K562 (cell line): ENCODE data around the gene TRNAU1AP. TPM values are rescaled to one million over a fixed set of nuclear protein-coding genes. Genes with fewer than 3 reads are reported as not detected.

Source experiments
- ATAC-seq: fragments of 200-7000 bp; cut with Tn5 transposase; 3 replicates; pipeline ENCODE4 v1.9.1; 2020; ENCODE audit warnings: moderate library complexity
- BruUV-seq: library from RNA; stranded (reverse); fragments of 400-500 nt; replicated peaks from 2 replicates; lab custom pipeline; 2021; lab: Mats Ljungman, UMichigan
- CTCF ChIA-PET: fragments of 300-600 bp; formaldehyde crosslinking; extraction: SDS; loops from one replicate; lab custom pipeline; 2021; ENCODE audit warnings: low intra/inter-chr PET ratio; lab: Yijun Ruan, JAX
- POLR2A ChIA-PET: fragments of 300-600, 350-650 bp; sonication (Branson Sonifier 250); formaldehyde crosslinking; extraction: SDS; loops from one replicate; lab custom pipeline; 2021; ENCODE audit warnings: antibody characterized with exemption, inconsistent platforms; lab: Yijun Ruan, JAX
- DNase-seq, 4 experiments: peaks; one replicate each; pipeline versions ENCODE4 v3.0.0 to v3.0.0-alpha.2; 2011 to 2018; ENCODE audit warnings: low spot score in 3 of 4, mixed read lengths in 3 of 4; ENCODE audit errors: extremely low read depth in 1 of 4
- FAIRE-seq: peaks from 2 replicates; lab custom pipeline; 2011; peaks lifted over from hg19 to GRCh38; lab: Jason Lieb, UNC
- H2AFZ ChIP-seq: 2 replicates; pipeline ENCODE4 v1.6.0; 2011; ENCODE audit warnings: low read depth, low read length, control low read depth, inconsistent platforms
- H3K27ac ChIP-seq: fragments of 200-600 bp; 3 replicates; pipeline ENCODE4 v1.8.0; 2011; ENCODE audit warnings: low read depth, mild to moderate bottlenecking, control low read depth, inconsistent platforms, low read length, moderate library complexity, mixed read lengths; ENCODE audit errors: extremely low read depth
- H3K27me3 ChIP-seq, 2 experiments: fragments of 300-600 bp in 1 of 2; 2 replicates in 1 of 2; 3 replicates in 1 of 2; pipeline versions ENCODE4 v1.6.0 to v1.8.0; 2011; ENCODE audit warnings: inconsistent platforms in 2 of 2, low read length in 2 of 2, mild to moderate bottlenecking in 1 of 2, mixed read lengths in 1 of 2, moderate library complexity in 1 of 2; ENCODE audit not compliant: control insufficient read depth in 2 of 2, insufficient read depth in 2 of 2
- H3K36me3 ChIP-seq: fragments of 300-600 bp; 3 replicates; pipeline ENCODE4 v1.8.0; 2011; ENCODE audit warnings: mild to moderate bottlenecking, low read length, inconsistent platforms; ENCODE audit not compliant: control insufficient read depth, insufficient read depth
- H3K4me1 ChIP-seq, 2 experiments: fragments of 200-600 bp in 1 of 2; replicated peaks in 1 of 2; 2 replicates in 1 of 2; 3 replicates in 1 of 2; pipeline versions ENCODE4 v1.5.1 to v1.8.0; 2011; ENCODE audit warnings: inconsistent platforms in 2 of 2, low read length in 2 of 2, mild to moderate bottlenecking in 1 of 2, mixed read lengths in 1 of 2, moderate library complexity in 1 of 2; ENCODE audit not compliant: control insufficient read depth in 2 of 2, insufficient read depth in 2 of 2
- H3K4me2 ChIP-seq: 2 replicates; pipeline ENCODE4 v1.6.1; 2011; ENCODE audit warnings: low read length, control low read depth, inconsistent platforms, mixed read lengths; ENCODE audit not compliant: insufficient read depth
- H3K4me3 ChIP-seq: fragments of 200-600 bp; sonication (generic), shearing (Covaris generic); 2 replicates; pipeline ENCODE4 v1.5.1; 2016; ENCODE audit warnings: control low read depth, inconsistent platforms
- H3K79me2 ChIP-seq: fragments of 200-600 bp; 3 replicates; pipeline ENCODE4 v1.8.0; 2011; ENCODE audit warnings: low read length, inconsistent platforms; ENCODE audit not compliant: control insufficient read depth, insufficient read depth
- H3K9ac ChIP-seq, 2 experiments: 2 replicates each; pipeline versions ENCODE4 v1.6.0 to v1.6.1; 2011; ENCODE audit warnings: low read depth in 2 of 2, low read length in 2 of 2, control low read depth in 1 of 2, inconsistent platforms in 1 of 2, mild to moderate bottlenecking in 1 of 2, mixed read lengths in 1 of 2; ENCODE audit not compliant: insufficient read depth in 1 of 2
- H3K9me1 ChIP-seq: one replicate; pipeline ENCODE4 v1.6.0; 2011; ENCODE audit warnings: inconsistent platforms, mild to moderate bottlenecking, low read length, moderate library complexity; ENCODE audit not compliant: control insufficient read depth, insufficient read depth
- H3K9me3 ChIP-seq: replicated peaks from 2 replicates; pipeline ENCODE4 v1.5.1; 2011; ENCODE audit warnings: low read depth, low read length, inconsistent platforms; ENCODE audit not compliant: control insufficient read depth, insufficient read depth
- H4K20me1 ChIP-seq: replicated peaks from 2 replicates; pipeline ENCODE4 v1.6.1; 2011; ENCODE audit warnings: low read length, inconsistent platforms, mixed read lengths; ENCODE audit not compliant: control insufficient read depth, insufficient read depth
- ARID3B ChIP-seq: fragments of 250-450 bp; sonication (Bioruptor Pico); IDR thresholded peaks from 2 replicates; pipeline ENCODE4 v1.4.0; 2020; ENCODE audit warnings: borderline replicate concordance
- EWSR1 ChIP-seq: fragments of 450-650 bp; IDR thresholded peaks from 2 replicates; pipeline ENCODE4 v1.6.1; 2018; ENCODE audit warnings: borderline replicate concordance, mild to moderate bottlenecking, low read depth, moderate library complexity; ENCODE audit not compliant: partially characterized antibody
- GTF2F1 ChIP-seq: IDR thresholded peaks from 2 replicates; pipeline ENCODE4 v1.6.1; 2011; ENCODE audit warnings: low read depth, low read length, improper control_type of control experiment
- MCM3 ChIP-seq: fragments of 450-650 bp; IDR thresholded peaks from 2 replicates; pipeline ENCODE4 v1.6.1; 2016
- MYNN ChIP-seq, 2 experiments: sonication (generic); formaldehyde crosslinking in 1 of 2; IDR thresholded peaks; 2 replicates each; pipeline versions ENCODE4 v1.5.0 to v1.6.1; 2016 to 2020; ENCODE audit warnings: antibody characterized with exemption in 1 of 2, missing genetic modification reagents in 1 of 2
- SNIP1 ChIP-seq: fragments of 450-650 bp; IDR thresholded peaks from 2 replicates; pipeline ENCODE4 v1.7.1; 2017; ENCODE audit warnings: low read depth, mild to moderate bottlenecking
- WGBS: fragments of 100-300 bp; shearing (Covaris generic); methylation state at CpG from one replicate; pipeline ENCODE4 v1.1.6; 2016; ENCODE audit warnings: low coverage, mixed read lengths; ENCODE audit not compliant: insufficient coverage; ENCODE audit errors: missing lambda C conversion rate; 5-methylcytosine and 5-hydroxymethylcytosine counted together
- in situ Hi-C: fragments of 300-500 bp; cut with MboI; formaldehyde crosslinking; loops from 4 replicates; pipeline ENCODE4 v1.15.0; 2018; ENCODE audit warnings: inconsistent platforms, mixed read lengths
- intact Hi-C: fragments of 100-400 bp; cut with micrococcal nuclease; formaldehyde crosslinking; loops from 2 replicates; pipeline ENCODE4 v1.14.2; 2022
- polyA plus RNA-seq, 8 experiments: library from polyadenylated mRNA; depleted of rRNA in 4 of 8; stranded (reverse) in 5 of 8; unstranded in 3 of 8; fragments of >200 nt; fragmentation: Nextera tagmentation in 2 of 8; fragmentation: Illumina TruSeq in 1 of 8; extraction: Ambion mirVana in 2 of 8; extraction: Trizol in 1 of 8; gene quantifications; 2 replicates each; pipeline versions ENCODE4 v1.2.1 to v1.2.3, GENCODE V29; 2011 to 2014; ENCODE audit warnings: inconsistent platforms in 1 of 8, missing spikeins in 1 of 8
- total RNA-seq, 7 experiments: library from RNA; depleted of rRNA in 6 of 7; stranded (reverse); fragments of >200 nt in 6 of 7; fragmentation: Illumina TruSeq in 2 of 7; extraction: Trizol in 2 of 7; gene quantifications; 2 replicates each; pipeline versions ENCODE4 v1.2.1 to v1.2.3, GENCODE V29; 2011 to 2021; ENCODE audit warnings: low replicate concordance in 1 of 7
- TF ChIP-seq, protein P1 (sequence below): fragments of 250-450 bp; sonication (Bioruptor Pico); IDR thresholded peaks from 2 replicates; pipeline ENCODE4 v1.5.0; 2021
- TF ChIP-seq, protein P2 (sequence below): IDR thresholded peaks from 3 replicates; pipeline ENCODE4 v1.6.1; 2011; ENCODE audit warnings: borderline replicate concordance, mild to moderate bottlenecking, moderate library complexity; ENCODE audit not compliant: insufficient read length; ENCODE audit errors: extremely low read depth
- TF ChIP-seq, protein P3 (sequence below), 2 experiments: fragments of 450-650 bp; IDR thresholded peaks; 2 replicates each; pipeline ENCODE4 v1.6.1; 2016
- TF ChIP-seq, protein P4 (sequence below): fragments of 450-650 bp; IDR thresholded peaks from 2 replicates; pipeline ENCODE4 v1.6.1; 2018; ENCODE audit not compliant: partially characterized antibody
- TF ChIP-seq, protein P5 (sequence below): fragments of 250-450 bp; sonication (Bioruptor Pico); IDR thresholded peaks from 2 replicates; pipeline ENCODE4 v1.9.0; 2021; ENCODE audit warnings: mild to moderate bottlenecking

The TRNAU1AP gene
- total and polyA plus RNA-seq, 9 of the 15 experiments (the other 6 are each of a cell fraction or from before 2014, with no cell fraction given), result 34.9 to 110 (median 46.3) TPM

DNA sequence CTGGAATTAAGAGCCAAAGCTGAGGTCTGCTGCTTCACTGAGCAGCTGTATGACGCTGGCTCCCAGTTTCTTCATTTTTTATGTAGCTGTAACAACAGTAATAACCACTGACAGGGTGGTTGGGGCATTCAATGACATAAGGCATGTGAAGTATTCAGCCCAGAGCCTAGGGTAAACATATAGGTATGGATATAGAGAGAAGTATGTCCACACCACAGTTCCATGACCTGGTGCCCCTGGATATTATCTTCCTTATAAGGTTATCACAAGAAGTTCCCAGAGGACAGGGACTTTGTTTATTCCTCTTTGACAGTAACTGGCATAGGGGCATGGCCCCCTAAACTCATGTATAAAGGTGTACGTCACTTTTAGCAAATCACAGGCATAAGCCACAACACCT lies 53.9 kb downstream of the TRNAU1AP start:
- WGBS, result 59% methylated on average over 2 of the region's 2 CpGs
- in situ Hi-C loops, result no loop called here
- no peak overlapping the region for H2AFZ ChIP-seq
- ATAC-seq (no peak), DNase-seq (no peak), FAIRE-seq (no peak)
- no peak overlapping the region for H3K27ac ChIP-seq
- peaks cover 62% of the 10 kb centered on the region; the same call in 2 of the 3 replicates for H3K36me3 ChIP-seq
- no peaks in the 10 kb centered on the region for H4K20me1 ChIP-seq
- H3K9ac ChIP-seq, result no peak overlapping the region
- BruUV-seq, result no TSS peak
- H3K9me1 ChIP-seq, result no peaks in the 10 kb centered on the region
- no peaks in the 10 kb centered on the region for H3K79me2 ChIP-seq
- H3K4me2 ChIP-seq, result no peak overlapping the region
- H3K27me3 ChIP-seq, result no peaks in the 10 kb centered on the region
- POLR2A ChIA-PET, result interaction anchor here (0.6 to 7.3 kb wide), 6 partner anchors 25 to 98 kb away, joined by 3 to 81 read pairs (median 3); partner anchors contain the start of genes RCC1 and RNU11
- H3K9me3 ChIP-seq, result no peaks in the 10 kb centered on the region
- H3K4me1 ChIP-seq, result no peaks in the 10 kb centered on the region
- CTCF ChIA-PET, result interaction anchor here (1.5 kb wide), 1 partner anchor 89 kb away, joined by 7 read pairs; no protein-coding TSS in a partner anchor
- intact Hi-C loops, result no loop called here
- H3K4me3 ChIP-seq, result no peak overlapping the region
- TF ChIP-seq ARID3B (CRISPR knock-in tag), result no peak
- no peak for TF ChIP-seq GTF2F1
- TF ChIP-seq, protein P1, sequence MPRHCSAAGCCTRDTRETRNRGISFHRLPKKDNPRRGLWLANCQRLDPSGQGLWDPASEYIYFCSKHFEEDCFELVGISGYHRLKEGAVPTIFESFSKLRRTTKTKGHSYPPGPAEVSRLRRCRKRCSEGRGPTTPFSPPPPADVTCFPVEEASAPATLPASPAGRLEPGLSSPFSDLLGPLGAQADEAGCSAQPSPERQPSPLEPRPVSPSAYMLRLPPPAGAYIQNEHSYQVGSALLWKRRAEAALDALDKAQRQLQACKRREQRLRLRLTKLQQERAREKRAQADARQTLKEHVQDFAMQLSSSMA (CRISPR knock-in tag), result no peak
- no peak for TF ChIP-seq SNIP1
- no peak for TF ChIP-seq MYNN (IDR thresholded peaks at IDR 0.05)
- TF ChIP-seq MYNN (CRISPR knock-in tag; IDR thresholded peaks at IDR 0.05), result no peak
- TF ChIP-seq MCM3, result no peak
- TF ChIP-seq, protein P2, sequence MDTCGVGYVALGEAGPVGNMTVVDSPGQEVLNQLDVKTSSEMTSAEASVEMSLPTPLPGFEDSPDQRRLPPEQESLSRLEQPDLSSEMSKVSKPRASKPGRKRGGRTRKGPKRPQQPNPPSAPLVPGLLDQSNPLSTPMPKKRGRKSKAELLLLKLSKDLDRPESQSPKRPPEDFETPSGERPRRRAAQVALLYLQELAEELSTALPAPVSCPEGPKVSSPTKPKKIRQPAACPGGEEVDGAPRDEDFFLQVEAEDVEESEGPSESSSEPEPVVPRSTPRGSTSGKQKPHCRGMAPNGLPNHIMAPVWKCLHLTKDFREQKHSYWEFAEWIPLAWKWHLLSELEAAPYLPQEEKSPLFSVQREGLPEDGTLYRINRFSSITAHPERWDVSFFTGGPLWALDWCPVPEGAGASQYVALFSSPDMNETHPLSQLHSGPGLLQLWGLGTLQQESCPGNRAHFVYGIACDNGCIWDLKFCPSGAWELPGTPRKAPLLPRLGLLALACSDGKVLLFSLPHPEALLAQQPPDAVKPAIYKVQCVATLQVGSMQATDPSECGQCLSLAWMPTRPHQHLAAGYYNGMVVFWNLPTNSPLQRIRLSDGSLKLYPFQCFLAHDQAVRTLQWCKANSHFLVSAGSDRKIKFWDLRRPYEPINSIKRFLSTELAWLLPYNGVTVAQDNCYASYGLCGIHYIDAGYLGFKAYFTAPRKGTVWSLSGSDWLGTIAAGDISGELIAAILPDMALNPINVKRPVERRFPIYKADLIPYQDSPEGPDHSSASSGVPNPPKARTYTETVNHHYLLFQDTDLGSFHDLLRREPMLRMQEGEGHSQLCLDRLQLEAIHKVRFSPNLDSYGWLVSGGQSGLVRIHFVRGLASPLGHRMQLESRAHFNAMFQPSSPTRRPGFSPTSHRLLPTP, result no peak
- TF ChIP-seq, protein P3, sequence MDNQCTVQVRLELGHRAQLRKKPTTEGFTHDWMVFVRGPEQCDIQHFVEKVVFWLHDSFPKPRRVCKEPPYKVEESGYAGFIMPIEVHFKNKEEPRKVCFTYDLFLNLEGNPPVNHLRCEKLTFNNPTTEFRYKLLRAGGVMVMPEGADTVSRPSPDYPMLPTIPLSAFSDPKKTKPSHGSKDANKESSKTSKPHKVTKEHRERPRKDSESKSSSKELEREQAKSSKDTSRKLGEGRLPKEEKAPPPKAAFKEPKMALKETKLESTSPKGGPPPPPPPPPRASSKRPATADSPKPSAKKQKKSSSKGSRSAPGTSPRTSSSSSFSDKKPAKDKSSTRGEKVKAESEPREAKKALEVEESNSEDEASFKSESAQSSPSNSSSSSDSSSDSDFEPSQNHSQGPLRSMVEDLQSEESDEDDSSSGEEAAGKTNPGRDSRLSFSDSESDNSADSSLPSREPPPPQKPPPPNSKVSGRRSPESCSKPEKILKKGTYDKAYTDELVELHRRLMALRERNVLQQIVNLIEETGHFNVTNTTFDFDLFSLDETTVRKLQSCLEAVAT (IDR thresholded peaks at IDR 0.05), result no peak
- TF ChIP-seq, protein P4, sequence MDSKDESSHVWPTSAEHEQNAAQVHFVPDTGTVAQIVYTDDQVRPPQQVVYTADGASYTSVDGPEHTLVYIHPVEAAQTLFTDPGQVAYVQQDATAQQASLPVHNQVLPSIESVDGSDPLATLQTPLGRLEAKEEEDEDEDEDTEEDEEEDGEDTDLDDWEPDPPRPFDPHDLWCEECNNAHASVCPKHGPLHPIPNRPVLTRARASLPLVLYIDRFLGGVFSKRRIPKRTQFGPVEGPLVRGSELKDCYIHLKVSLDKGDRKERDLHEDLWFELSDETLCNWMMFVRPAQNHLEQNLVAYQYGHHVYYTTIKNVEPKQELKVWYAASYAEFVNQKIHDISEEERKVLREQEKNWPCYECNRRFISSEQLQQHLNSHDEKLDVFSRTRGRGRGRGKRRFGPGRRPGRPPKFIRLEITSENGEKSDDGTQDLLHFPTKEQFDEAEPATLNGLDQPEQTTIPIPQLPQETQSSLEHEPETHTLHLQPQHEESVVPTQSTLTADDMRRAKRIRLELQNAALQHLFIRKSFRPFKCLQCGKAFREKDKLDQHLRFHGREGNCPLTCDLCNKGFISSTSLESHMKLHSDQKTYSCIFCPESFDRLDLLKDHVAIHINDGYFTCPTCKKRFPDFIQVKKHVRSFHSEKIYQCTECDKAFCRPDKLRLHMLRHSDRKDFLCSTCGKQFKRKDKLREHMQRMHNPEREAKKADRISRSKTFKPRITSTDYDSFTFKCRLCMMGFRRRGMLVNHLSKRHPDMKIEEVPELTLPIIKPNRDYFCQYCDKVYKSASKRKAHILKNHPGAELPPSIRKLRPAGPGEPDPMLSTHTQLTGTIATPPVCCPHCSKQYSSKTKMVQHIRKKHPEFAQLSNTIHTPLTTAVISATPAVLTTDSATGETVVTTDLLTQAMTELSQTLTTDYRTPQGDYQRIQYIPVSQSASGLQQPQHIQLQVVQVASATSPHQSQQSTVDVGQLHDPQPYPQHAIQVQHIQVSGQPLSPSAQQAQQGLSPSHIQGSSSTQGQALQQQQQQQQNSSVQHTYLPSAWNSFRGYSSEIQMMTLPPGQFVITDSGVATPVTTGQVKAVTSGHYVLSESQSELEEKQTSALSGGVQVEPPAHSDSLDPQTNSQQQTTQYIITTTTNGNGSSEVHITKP, result no peak
- TF ChIP-seq, protein P5, sequence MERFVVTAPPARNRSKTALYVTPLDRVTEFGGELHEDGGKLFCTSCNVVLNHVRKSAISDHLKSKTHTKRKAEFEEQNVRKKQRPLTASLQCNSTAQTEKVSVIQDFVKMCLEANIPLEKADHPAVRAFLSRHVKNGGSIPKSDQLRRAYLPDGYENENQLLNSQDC (CRISPR knock-in tag), result no peak
- no peak for TF ChIP-seq EWSR1
